Activated CD4-positive, CD25-positive, alpha-beta regulatory T cell treated with anti-CD3 and anti-CD28 coated beads, Interleukin-2, amount 50 U/mL, for 72 hours (primary cell): ENCODE measurements around the gene FAM83C.

Experiments used
- DNase-seq: peaks from one replicate; pipeline ENCODE4 v3.0.0; 2021

The FAM83C gene

GRCh38 chr20:35291654-35292503 is at the start of gene FAM83C:
FAM83C (minus strand) TSS chr20:35292425; CDS start chr20:35292304, 121 bp downstream.
- no peak for DNase-seq

DNA sequence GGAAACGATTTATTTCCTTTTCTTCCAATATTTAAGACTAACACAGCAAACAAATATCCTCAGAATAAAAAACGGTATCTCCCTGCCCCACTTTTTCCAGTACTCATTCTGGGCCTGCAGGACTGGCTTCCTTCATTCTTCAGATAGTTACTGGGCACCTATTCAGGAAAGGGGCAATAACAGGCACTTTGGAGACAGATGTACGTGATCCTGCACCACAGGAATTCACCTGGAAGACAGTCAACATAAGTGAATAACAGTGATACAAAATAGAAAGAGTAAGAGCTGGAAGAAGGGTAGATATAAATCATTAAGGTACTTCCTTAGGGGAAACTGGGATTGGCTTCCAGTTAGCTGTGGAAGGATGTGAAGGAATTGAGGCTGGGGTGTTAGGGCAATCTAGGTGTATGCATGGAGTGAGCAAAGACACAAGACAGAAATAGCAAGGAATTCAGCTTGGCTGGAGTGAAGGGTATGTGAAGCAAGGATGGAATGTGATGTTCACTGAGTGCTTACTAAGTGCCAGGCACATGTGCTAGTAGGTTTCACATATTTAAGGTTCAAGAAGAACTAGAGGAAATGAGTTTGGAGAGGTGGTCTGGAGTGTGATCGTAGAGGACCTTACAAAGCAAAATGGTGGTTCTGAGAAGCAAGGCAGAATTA is 49.3 kb upstream of the FAM83C start:
- DNase-seq: no peak

DNA sequence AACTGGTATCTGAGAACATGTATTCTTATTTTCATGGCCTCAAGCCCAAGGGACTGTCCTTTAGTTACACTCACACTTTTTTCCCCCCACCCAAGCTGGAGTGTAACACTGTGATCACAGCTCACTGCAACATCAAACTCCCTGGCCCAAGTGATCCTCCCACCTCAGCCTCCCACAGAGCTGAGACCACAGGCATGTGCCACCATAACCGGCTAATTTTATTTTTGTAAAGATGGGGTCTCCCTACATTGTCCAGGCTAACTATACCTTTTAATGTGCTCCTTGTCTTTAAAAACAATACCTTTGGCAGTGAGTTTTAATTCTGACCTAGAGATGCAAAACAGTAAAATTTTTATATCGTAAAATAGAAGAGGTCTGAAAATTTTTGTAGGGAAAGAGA is 48.2 kb upstream of the FAM83C start:
- DNase-seq: no peak

DNA sequence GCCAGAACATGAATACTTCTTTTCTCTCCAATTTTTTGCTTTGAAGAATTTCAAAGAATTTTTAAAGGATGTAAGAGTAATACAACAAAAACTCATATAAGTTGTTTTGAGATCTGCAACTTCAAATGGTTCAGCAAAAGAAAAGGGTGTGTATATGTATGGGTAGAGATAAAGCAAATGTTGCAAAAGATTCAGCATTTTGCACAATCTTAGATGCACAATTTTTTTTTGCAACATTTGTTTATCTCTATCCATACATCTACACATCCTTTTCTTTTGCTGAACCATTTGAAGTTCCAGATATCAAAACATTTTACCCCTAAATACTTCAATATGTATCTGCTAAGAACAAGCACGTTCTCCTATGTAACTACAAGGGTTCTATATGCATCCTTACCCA is 47.4 kb upstream of the FAM83C start:
- no peak for DNase-seq

GRCh38 chr20:35339007-35339406 is 46.8 kb upstream of the FAM83C start:
- DNase-seq: no peak

DNA sequence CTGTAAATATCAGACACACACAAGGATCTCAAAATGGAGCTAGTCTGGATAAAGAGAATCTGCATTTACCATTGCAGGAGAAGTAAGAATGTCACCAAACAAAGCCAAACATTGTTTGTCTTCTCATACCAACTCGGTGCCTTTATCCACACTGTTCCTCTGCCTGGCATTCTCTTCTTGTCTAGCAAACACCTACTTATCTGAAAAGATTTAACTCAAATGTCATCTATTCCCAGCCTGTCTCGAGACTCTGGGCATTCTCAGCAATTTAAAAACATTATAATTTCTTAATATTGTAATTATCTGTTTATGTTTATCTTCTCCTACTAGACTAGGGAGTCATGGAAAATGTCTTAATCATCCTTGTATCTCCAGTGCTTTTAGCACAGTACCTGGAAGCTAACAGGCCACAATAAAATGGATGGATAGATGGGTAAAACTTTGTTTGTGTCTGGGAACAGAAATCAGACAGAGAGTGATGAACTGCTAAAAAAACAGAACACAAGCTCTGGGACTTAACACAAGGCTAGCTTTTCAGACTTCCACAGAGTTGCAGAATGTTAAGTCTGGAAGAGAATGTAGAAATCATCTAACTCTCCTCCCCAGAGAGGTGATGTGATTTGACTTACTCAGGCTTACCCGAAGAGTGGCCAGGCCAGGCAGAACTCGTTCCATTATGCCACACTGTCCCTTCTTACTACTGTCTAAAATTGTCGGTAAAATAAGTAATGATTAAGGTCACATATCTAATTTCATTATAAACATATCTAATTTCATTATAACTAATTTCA is 42.3 kb upstream of the FAM83C start:
- no peak for DNase-seq

DNA sequence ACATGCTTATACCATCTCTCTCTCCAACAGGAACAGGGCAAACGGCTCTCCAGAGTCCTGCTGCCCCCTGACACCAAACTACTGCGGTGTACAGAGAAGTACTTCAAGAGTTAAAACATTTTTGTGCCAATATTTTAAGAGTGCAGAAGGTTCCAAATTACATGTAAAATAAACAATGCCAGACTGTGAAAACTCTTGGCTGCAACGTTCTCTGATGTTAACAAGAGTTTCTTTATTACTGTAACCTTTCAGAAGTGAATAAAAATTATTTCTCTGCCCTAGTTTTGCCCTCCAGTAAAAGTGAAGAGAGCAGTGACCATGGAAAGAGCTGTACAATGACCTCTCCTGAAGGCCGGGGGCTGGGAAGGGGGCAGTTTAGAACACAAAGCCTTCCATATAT is 41.4 kb upstream of the FAM83C start:
- DNase-seq: no peak

DNA sequence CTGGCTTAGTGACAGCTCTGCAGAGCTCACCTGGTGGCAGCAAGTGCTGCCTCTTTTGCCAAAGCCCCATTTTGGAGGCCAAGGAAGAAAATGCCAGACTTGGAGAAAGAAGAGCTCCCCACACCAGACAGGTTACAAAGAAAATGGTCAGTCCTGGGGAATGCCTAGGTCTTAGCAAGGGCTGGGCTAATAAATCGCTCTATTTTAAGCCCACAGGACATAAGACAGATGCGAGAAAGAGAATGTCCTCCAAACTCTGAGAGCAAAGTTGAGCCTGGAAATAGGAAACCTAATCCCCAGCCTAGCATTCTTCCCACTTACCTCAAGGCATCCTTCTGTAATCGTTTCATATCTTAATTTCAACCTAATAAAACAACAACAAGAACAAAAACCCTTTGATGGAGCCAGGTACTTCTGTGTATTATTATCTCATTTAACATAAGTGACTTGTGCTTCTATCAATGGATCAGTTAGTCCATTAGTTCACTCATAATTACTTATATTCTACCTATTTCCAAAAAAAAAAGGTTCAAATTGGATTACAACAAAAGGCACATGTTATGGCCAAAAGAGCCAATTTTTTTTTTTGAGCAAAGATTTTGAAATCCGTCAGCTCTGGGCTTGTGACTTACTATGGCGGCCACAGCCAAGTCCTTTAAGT is 40.4 kb upstream of the FAM83C start:
- DNase-seq: no peak

DNA sequence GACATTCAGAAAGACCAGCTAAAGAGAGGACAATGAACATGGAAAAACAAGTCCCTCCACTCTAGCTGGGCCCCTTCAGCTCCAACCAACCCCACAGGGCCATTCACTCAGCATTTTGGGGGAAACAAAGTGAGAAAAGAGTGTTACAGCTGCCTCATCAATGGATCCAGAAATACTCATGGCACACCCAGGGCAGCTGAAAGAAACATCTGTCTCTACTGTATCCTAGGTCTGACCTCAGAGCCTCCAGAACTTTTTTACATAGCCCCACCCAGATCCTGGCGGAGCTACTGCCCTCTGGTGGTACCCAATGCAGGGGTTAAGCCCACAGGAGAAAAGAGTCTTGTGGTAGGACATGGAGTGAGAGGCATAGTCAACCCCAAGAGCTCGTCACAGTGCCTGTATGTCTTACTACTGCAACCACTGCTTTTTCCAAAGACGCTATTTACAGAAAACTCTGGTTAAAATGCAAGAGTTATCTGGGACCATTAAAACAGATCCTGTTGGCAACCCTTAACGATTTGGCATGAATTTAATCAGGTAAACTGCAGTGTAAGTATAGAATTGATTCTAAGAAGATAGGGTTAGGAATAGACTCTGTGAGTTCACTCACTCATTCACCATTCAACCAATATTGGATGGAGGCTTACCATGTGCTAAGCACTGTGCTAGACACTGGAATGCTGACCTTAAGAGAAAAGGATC is 37.4 kb upstream of the FAM83C start:
- DNase-seq: no peak

- DNase-seq: no peak
Observed at GRCh38 chr20:35328689-35329088, 36.5 kb upstream of the FAM83C start.

- no peak for DNase-seq
Observed at GRCh38 chr20:35328095-35328685, 36.0 kb upstream of the FAM83C start.

DNA sequence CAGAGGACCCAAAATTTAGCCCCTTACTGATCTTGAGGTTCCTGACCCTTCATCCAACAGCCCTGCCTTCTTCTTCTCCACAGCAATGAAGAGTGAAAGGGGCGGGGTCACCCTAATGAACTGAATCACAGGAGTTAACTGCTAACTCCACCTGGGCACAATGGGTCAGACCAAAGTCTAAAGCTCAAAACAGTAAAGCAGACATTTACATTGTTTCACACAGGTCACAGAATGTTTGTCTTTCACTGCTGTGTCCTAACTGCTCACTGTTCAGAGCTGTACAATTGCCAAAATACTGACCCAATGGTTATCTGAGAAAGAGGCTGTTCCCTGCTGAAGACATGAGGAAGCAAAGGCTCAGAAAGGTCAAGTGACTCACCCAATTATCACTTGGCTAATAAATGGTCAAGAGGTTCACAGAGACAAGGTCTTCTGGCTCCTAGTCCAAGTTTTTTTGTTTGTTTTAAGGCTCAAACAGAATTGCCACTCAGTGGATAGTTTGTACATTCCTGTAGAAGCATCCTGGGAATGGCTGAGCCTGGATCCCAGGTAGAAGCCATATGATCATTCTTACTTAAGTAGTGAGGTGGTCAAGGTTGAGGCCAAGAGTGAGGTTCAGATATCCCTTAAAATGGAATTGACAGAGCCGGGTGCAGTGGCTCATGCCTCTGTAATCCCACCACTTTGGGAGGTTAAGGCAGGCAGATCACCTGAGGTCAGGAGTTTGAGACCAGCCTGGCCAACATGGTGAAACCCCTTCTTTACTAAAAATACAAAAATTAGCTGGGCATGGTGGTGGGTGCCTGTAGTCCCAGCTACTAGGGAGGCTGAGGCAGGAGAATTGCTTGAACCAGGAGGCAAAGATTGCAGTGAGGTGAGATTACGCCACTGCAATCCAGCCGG is 35.1 kb upstream of the FAM83C start:
- no peak for DNase-seq

- DNase-seq: no peak
Observed at GRCh38 chr20:35326740-35327073, 34.5 kb upstream of the FAM83C start.

- DNase-seq: no peak
Observed at GRCh38 chr20:35326021-35326739, 34.0 kb upstream of the FAM83C start.

DNA sequence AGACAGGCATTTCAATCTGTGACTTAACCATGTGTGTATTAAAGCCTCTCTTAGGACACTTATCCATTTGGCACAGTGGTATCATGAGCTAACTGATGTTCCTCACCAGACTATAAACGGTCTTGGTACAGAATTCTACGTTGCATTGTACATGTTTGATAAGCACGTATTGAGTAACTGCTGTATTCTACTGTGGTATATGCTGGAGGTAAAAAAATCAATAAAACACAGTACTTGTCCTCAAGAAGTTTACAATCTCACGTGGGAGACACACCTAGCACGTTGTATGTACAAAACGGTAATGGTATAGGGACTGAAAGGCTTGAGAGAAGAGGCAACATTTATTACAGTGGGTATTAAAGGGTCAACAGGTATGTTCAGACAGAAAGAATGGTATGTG is 33.2 kb upstream of the FAM83C start:
- DNase-seq: no peak

DNA sequence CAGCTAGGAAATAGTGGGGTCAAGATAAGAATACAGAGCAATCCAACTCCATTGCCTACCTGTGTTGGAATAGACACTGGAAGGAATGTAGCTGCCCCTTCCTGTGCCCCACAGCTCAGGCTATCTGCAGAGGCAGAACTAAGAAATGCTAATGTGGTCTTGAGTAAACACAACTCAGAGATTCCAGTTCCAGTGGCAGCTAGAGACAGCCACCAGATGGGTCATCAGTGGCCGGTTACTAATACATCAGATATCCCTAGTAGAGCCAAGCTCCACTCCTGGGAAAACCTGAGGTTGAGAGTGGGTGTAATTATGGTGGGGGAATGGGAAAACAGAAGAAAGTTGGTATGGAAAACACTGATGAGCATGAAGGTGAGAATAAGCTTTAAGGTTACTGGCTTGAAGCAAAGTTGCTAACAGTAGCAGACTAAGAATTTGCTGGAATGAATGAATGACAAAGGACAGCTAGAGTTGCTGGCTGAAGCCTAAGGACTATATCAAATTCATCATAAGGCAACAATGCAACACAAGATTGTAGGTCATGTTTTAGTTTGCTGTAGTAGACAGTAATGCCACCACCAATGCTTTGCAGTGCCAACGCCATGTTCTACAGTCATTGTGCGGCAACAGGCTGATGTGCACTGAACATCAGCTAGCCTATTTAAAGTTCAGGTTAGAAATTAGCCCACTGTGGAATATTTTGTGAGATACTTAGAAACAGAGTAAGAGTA is 28.3 kb upstream of the FAM83C start:
- no peak for DNase-seq

GRCh38 chr20:35319871-35320197 is 27.6 kb upstream of the FAM83C start:
- DNase-seq: no peak

DNA sequence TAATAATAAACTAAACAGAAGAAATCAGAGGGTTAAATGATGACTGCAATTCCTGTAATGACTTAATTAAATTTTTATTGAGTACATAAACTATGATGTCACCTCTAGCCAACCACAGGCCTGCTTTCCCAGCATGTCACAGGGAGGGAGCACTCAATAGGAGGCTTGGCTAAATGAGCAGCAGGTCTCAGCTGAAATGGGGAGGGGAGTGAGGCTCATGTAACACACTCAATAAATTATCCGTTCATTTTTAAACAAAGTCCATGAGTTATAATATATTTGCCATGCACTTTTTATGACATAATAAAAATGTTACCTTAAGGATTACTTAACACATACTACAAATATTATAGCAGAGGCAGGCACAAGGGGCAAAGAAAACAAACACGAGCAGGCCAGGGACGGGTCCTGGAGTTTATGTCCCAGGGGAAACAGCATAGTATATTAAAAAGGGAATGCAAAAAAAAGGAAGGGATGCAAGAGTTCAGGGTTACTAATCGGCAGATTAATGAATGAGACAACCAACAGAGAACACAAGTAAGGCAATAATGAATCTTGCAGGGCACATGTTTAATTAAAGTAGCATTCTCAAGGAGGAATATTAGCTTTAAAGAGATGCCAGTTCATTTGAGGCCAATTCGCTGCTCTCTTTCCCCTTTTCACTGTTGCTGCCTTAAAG is 27.1 kb upstream of the FAM83C start:
- no peak for DNase-seq

DNA sequence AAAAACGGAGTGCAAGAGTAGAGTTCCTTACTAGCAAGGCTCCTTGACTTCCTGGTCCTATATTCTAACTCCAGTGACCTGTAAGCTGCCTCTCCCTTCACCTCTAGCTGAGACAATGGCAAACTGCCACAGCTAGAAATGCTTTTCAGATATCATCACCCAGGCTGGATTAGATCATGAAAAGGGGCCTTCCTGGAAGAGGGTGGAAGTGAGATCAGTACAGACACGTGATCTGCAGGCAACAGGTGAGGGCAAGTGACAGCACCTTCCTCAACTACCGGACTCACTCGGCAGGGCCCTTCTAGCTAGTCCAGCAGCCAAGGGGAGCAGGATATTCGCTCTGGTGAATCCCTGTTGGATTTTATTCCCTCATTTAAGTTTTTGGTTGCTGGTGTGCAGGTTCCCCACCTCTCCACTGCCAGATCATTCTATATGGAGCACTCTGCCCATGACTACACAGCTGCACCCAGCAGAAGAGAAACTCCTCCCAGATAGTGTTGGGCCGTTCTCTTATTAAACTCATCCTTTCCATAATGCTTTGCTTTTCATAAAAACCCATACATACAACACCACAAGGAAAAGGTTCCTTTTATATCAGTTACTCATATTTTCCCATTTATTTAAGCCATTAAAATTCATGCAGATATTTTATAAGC is 26.4 kb upstream of the FAM83C start:
- DNase-seq: no peak
